ENCODE results near the gene LZTFL1.

Gene LZTFL1

GRCh38 chr3:45773714-45774449, 68.0 kb downstream of the LZTFL1 start:
- TF ChIP-seq CTCF (IDR thresholded peaks at IDR 0.05; ENCODE audit: extremely low read depth, missing control alignments) = no peak
- no peak for DNase-seq (ENCODE audit: low spot score)

All from GM20000 (cell line).